CD8-positive, alpha-beta memory T cell (primary cell): ENCODE measurements around the gene LAMTOR2. TPM values are rescaled to one million over a fixed set of nuclear protein-coding genes. Genes with fewer than 3 reads are reported as not detected.

Experiments
- CTCF ChIA-PET: fragments of 350-600 bp; sonication (Branson Sonifier 250); formaldehyde crosslinking; loops from one replicate; lab custom pipeline; 2021; ENCODE audit warnings: antibody characterized with exemption; lab: Charles Lee
- POLR2A ChIA-PET: fragments of 350-600 bp; sonication (Branson Sonifier 250); formaldehyde crosslinking; loops from one replicate; lab custom pipeline; 2021; ENCODE audit warnings: antibody characterized with exemption; lab: Charles Lee
- DNase-seq, 5 donors: peaks; one replicate each; pipeline versions ENCODE4 v3.0.0 to v3.0.0-alpha.2; 2020 to 2022; ENCODE audit warnings: mixed read lengths in 1 of 5
- H3K27ac ChIP-seq: one replicate; pipeline ENCODE4 v1.7.0; 2013; ENCODE audit warnings: low read depth, mild to moderate bottlenecking, low read length, moderate library complexity
- H3K27me3 ChIP-seq: 2 replicates; pipeline ENCODE4 v1.7.0; 2013; ENCODE audit warnings: low read length, mild to moderate bottlenecking; ENCODE audit not compliant: insufficient read depth, poor library complexity, severe bottlenecking
- H3K36me3 ChIP-seq: 2 replicates; pipeline ENCODE4 v1.7.0; 2013; ENCODE audit warnings: mild to moderate bottlenecking, low read length, moderate library complexity; ENCODE audit not compliant: insufficient read depth
- H3K4me1 ChIP-seq: 2 replicates; pipeline ENCODE4 v1.7.0; 2013; ENCODE audit warnings: mild to moderate bottlenecking, low read length, moderate library complexity; ENCODE audit not compliant: insufficient read depth
- H3K4me3 ChIP-seq: 2 replicates; pipeline ENCODE4 v1.7.0; 2013; ENCODE audit warnings: mild to moderate bottlenecking, low read length
- H3K9me3 ChIP-seq: 2 replicates; pipeline ENCODE4 v1.7.0; 2013; ENCODE audit warnings: mild to moderate bottlenecking, low read length
- H3K27ac Mint-ChIP-seq, 8 donors: one replicate each; pipeline ENCODE4 v1.8.0; 2020 to 2021; ENCODE audit warnings: mixed read lengths in 8 of 8, mild to moderate bottlenecking in 6 of 8, inconsistent platforms in 3 of 8, moderate library complexity in 3 of 8
- H3K27me3 Mint-ChIP-seq, 2 donors: one replicate each; pipeline ENCODE4 v1.8.0; 2020 to 2021; ENCODE audit warnings: mixed read lengths in 2 of 2, mild to moderate bottlenecking in 1 of 2, moderate library complexity in 1 of 2
- H3K36me3 Mint-ChIP-seq, 3 donors: one replicate each; pipeline ENCODE4 v1.8.0; 2020 to 2021; ENCODE audit warnings: mixed read lengths in 3 of 3, inconsistent platforms in 1 of 3, mild to moderate bottlenecking in 1 of 3
- H3K4me1 Mint-ChIP-seq, 3 donors: one replicate each; pipeline ENCODE4 v1.8.0; 2020 to 2021; ENCODE audit warnings: mixed read lengths in 3 of 3, inconsistent platforms in 1 of 3, mild to moderate bottlenecking in 1 of 3
- H3K4me3 Mint-ChIP-seq, 7 donors: one replicate each; pipeline ENCODE4 v1.8.0; 2020 to 2021; ENCODE audit warnings: mixed read lengths in 7 of 7, mild to moderate bottlenecking in 6 of 7, moderate library complexity in 4 of 7, inconsistent platforms in 2 of 7
- H3K9me3 Mint-ChIP-seq, 5 donors: one replicate each; pipeline ENCODE4 v1.8.0; 2020 to 2022; ENCODE audit warnings: mixed read lengths in 5 of 5, mild to moderate bottlenecking in 3 of 5, moderate library complexity in 2 of 5, inconsistent platforms in 1 of 5
- polyA plus RNA-seq: library from polyadenylated mRNA; unstranded; fragments of 300-500 nt; fragmentation: Illumina TruSeq; gene quantifications from one replicate; pipeline ENCODE4 v1.2.3, GENCODE V29; 2021
- total RNA-seq, 2 experiments: library from RNA; stranded (reverse); gene quantifications; one replicate each; pipeline ENCODE4 v1.2.3, GENCODE V29; 2021

Gene LAMTOR2
- total and polyA plus RNA-seq, 3 experiments from 2014 or later, result 61.9 to 134 (median 67.4) TPM

GRCh38 chr1:156097499-156098178, 43.1 kb downstream of the LAMTOR2 start:
- H3K36me3 Mint-ChIP-seq, result no peaks in the 10 kb centered on the region
- ChIA-PET POLR2A (interaction anchor here (1.0 to 1.9 kb wide), 2 partner anchors 9 to 18 kb away, joined by 3 to 10 read pairs; partner anchors contain the start of gene LMNA), CTCF (interaction anchor here (0.6 to 22.4 kb wide), 13 partner anchors 10 to 944 kb away, joined by 3 to 702 read pairs (median 7); partner anchors contain the start of genes LMNA, MEX3A and PMF1)
- no peaks in the 10 kb centered on the region for H3K36me3 ChIP-seq
- peaks cover 22% of the 10 kb centered on the region for H3K4me1 ChIP-seq
- H3K4me1 Mint-ChIP-seq, result peaks cover 32 to 46% (median 37%) of the 10 kb centered on the region in 3 donors
- no peak for DNase-seq
- peak overlapping the region; percentile 68 for H3K27ac ChIP-seq
- no peaks in the 10 kb centered on the region for H3K27me3 ChIP-seq
- H3K27ac Mint-ChIP-seq, result peak overlapping the region; percentile 93 to 100 (median 99)
- no peaks in the 10 kb centered on the region for H3K9me3 ChIP-seq
- H3K9me3 Mint-ChIP-seq, result peaks cover 0 to 3% (median 0%) of the 10 kb centered on the region in 5 donors
- peak overlapping the region in 1 of 7 donors; percentile 72 for H3K4me3 Mint-ChIP-seq
- H3K27me3 Mint-ChIP-seq, result peaks cover 0 to 5% of the 10 kb centered on the region in 2 donors
- H3K4me3 ChIP-seq, result no peak overlapping the region

GRCh38 chr1:156098784-156099183, 44.2 kb downstream of the LAMTOR2 start:
- H3K27ac Mint-ChIP-seq, result peak overlapping the region; percentile 89 to 100 (median 99)
- peaks cover 0 to 3% (median 0%) of the 10 kb centered on the region in 5 donors for H3K9me3 Mint-ChIP-seq
- DNase-seq, result no peak
- H3K36me3 Mint-ChIP-seq, result no peaks in the 10 kb centered on the region
- POLR2A ChIA-PET, result no interaction called here
- H3K9me3 ChIP-seq, result no peaks in the 10 kb centered on the region
- H3K27me3 ChIP-seq, result no peaks in the 10 kb centered on the region
- H3K27ac ChIP-seq, result no peak overlapping the region
- peaks cover 41 to 55% (median 46%) of the 10 kb centered on the region in 3 donors for H3K4me1 Mint-ChIP-seq
- H3K36me3 ChIP-seq, result no peaks in the 10 kb centered on the region
- peaks cover 0 to 5% of the 10 kb centered on the region in 2 donors for H3K27me3 Mint-ChIP-seq
- H3K4me3 Mint-ChIP-seq, result peak overlapping the region in 1 of 7 donors; percentile 11
- H3K4me1 ChIP-seq, result peaks cover 27% of the 10 kb centered on the region
- CTCF ChIA-PET, result interaction anchor here (5.2 to 22.4 kb wide), 3 partner anchors 9 to 126 kb away, joined by 43 to 702 read pairs (median 88); partner anchors contain the start of gene LMNA
- no peak overlapping the region for H3K4me3 ChIP-seq

GRCh38 chr1:156099282-156099681, 44.7 kb downstream of the LAMTOR2 start:
- ChIA-PET CTCF (interaction anchor here (10.2 to 22.4 kb wide), 2 partner anchors 25 to 126 kb away, joined by 88 to 702 read pairs; partner anchors contain the start of gene LMNA), POLR2A (no interaction called here)
- Mint-ChIP-seq H3K4me3 (no peak overlapping the region), H3K36me3 (no peaks in the 10 kb centered on the region), H3K27ac (peak overlapping the region; percentile 11 to 100 (median 99)), H3K4me1 (peaks cover 45 to 60% (median 51%) of the 10 kb centered on the region in 3 donors), H3K9me3 (peaks cover 0 to 3% (median 0%) of the 10 kb centered on the region in 5 donors), H3K27me3 (peaks cover 0 to 7% of the 10 kb centered on the region in 2 donors)
- H3K9me3 ChIP-seq, result no peaks in the 10 kb centered on the region
- no peak overlapping the region for H3K27ac ChIP-seq
- H3K36me3 ChIP-seq, result no peaks in the 10 kb centered on the region
- H3K27me3 ChIP-seq, result no peaks in the 10 kb centered on the region
- peaks cover 32% of the 10 kb centered on the region for H3K4me1 ChIP-seq
- no peak for DNase-seq
- H3K4me3 ChIP-seq, result no peak overlapping the region

- H3K4me1 ChIP-seq, result peaks cover 43% of the 10 kb centered on the region
- no peaks in the 10 kb centered on the region for H3K36me3 ChIP-seq
- CTCF ChIA-PET, result interaction anchor here (22.4 kb wide), 1 partner anchor 23 kb away, joined by 702 read pairs; the partner anchor contains the start of gene LMNA
- H3K27me3 ChIP-seq, result no peaks in the 10 kb centered on the region
- H3K9me3 ChIP-seq, result no peaks in the 10 kb centered on the region
- no peak overlapping the region for H3K27ac ChIP-seq
- H3K27ac Mint-ChIP-seq, result peak overlapping the region in 7 of 8 donors; percentile 38 to 100 (median 92)
- POLR2A ChIA-PET, result no interaction called here
- H3K9me3 Mint-ChIP-seq, result peaks cover 0 to 3% (median 0%) of the 10 kb centered on the region in 5 donors
- peaks cover 0 to 8% of the 10 kb centered on the region in 2 donors for H3K27me3 Mint-ChIP-seq
- H3K36me3 Mint-ChIP-seq, result no peaks in the 10 kb centered on the region
- peak overlapping the region in 1 of 7 donors; percentile 15 for H3K4me3 Mint-ChIP-seq
- no peak for DNase-seq
- H3K4me1 Mint-ChIP-seq, result peaks cover 53 to 71% (median 62%) of the 10 kb centered on the region in 3 donors
- H3K4me3 ChIP-seq, result no peak overlapping the region
Measured at GRCh38 chr1:156100205-156100995, 45.8 kb downstream of the LAMTOR2 start.

GRCh38 chr1:156101880-156102279, 47.3 kb downstream of the LAMTOR2 start:
- Mint-ChIP-seq H3K9me3 (peaks cover 0 to 3% (median 0%) of the 10 kb centered on the region in 5 donors), H3K27me3 (peaks cover 0 to 7% of the 10 kb centered on the region in 2 donors), H3K4me1 (peaks cover 51 to 73% (median 64%) of the 10 kb centered on the region in 3 donors), H3K27ac (peak overlapping the region in 7 of 8 donors; percentile 47 to 97 (median 90)), H3K4me3 (no peak overlapping the region), H3K36me3 (no peaks in the 10 kb centered on the region)
- H3K4me3 ChIP-seq, result no peak overlapping the region
- no peak for DNase-seq
- CTCF ChIA-PET, result interaction anchor here (22.4 kb wide), 1 partner anchor 22 kb away, joined by 702 read pairs; the partner anchor contains the start of gene LMNA
- POLR2A ChIA-PET, result no interaction called here
- H3K36me3 ChIP-seq, result no peaks in the 10 kb centered on the region
- no peak overlapping the region for H3K27ac ChIP-seq
- peaks cover 41% of the 10 kb centered on the region for H3K4me1 ChIP-seq
- H3K9me3 ChIP-seq, result no peaks in the 10 kb centered on the region
- no peaks in the 10 kb centered on the region for H3K27me3 ChIP-seq

- CTCF ChIA-PET, result interaction anchor here (1.7 to 22.4 kb wide), 2 partner anchors 21 to 122 kb away, joined by 7 to 702 read pairs; partner anchors contain the start of gene LMNA
- Histone ChIP-seq H3K36me3 (no peaks in the 10 kb centered on the region), H3K27ac (peak overlapping the region; percentile 98), H3K4me3 (no peak overlapping the region), H3K4me1 (peaks cover 36% of the 10 kb centered on the region), H3K9me3 (no peaks in the 10 kb centered on the region), H3K27me3 (no peaks in the 10 kb centered on the region)
- H3K4me3 Mint-ChIP-seq, result peak overlapping the region in 3 of 7 donors; percentile 14 to 83 (median 66)
- POLR2A ChIA-PET, result interaction anchor here (0.5 to 0.7 kb wide), 3 partner anchors 24 to 382 kb away, joined by 3 to 5 read pairs (median 3); no protein-coding TSS in a partner anchor
- no peak for DNase-seq
- H3K4me1 Mint-ChIP-seq, result peaks cover 44 to 65% (median 62%) of the 10 kb centered on the region in 3 donors
- H3K36me3 Mint-ChIP-seq, result no peaks in the 10 kb centered on the region
- H3K27me3 Mint-ChIP-seq, result peaks cover 0 to 4% of the 10 kb centered on the region in 2 donors
- H3K27ac Mint-ChIP-seq, result peak overlapping the region in 7 of 8 donors; percentile 93 to 100 (median 100)
- no peaks in the 10 kb centered on the region for H3K9me3 Mint-ChIP-seq
Measured at GRCh38 chr1:156102633-156103511, 48.3 kb downstream of the LAMTOR2 start.
